ENCODE results near the gene DHX57.

DHX57 gene

DNA sequence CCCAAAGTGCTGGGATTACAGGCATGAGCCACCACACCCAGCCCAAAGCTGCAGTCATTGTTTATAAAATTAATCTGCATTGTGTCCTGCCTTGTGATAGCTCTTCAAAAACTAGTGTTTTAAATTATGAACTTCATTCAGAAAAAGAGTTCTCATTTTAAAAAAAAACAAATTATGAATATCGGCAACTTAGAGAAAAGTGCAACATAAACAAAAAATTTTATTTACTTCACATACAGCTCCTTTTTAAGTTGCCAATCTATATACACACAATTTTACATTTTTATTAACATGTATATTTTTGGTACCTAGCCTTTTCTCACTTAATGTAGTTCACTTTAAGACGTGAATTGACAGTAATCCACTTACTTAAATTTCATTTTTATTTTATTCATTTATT lies 50.8 kb downstream of the DHX57 start:
- TF ChIP-seq, protein P1, sequence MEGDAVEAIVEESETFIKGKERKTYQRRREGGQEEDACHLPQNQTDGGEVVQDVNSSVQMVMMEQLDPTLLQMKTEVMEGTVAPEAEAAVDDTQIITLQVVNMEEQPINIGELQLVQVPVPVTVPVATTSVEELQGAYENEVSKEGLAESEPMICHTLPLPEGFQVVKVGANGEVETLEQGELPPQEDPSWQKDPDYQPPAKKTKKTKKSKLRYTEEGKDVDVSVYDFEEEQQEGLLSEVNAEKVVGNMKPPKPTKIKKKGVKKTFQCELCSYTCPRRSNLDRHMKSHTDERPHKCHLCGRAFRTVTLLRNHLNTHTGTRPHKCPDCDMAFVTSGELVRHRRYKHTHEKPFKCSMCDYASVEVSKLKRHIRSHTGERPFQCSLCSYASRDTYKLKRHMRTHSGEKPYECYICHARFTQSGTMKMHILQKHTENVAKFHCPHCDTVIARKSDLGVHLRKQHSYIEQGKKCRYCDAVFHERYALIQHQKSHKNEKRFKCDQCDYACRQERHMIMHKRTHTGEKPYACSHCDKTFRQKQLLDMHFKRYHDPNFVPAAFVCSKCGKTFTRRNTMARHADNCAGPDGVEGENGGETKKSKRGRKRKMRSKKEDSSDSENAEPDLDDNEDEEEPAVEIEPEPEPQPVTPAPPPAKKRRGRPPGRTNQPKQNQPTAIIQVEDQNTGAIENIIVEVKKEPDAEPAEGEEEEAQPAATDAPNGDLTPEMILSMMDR (IDR thresholded peaks at IDR 0.05; ENCODE audit: insufficient read depth, missing control alignments), result no peak
- FAIRE-seq (no peak), DNase-seq (ENCODE audit: insufficient read length, low spot score) (no peak)

DNA sequence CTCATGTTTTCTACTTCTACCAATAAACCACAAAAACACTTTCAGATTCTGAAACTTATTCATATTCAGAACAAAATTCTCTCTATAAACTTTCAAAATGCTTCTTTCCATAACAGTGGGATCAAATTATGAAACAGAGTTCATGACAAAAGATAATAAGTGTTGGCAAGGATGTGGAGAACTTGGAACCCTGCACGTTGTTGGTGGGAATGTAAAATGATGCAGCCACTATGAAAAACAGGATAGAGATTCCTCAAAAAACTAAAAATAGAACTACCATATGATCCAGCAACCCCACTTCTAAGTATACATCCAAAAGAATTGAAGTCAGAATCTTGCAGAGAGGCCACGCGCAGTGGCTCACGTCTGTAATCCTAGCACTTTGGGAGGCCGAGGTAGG lies 52.3 kb downstream of the DHX57 start:
- DNase-seq (ENCODE audit: insufficient read length, low spot score) (no peak), FAIRE-seq (no peak)
- TF ChIP-seq, protein P1 (IDR thresholded peaks at IDR 0.05; ENCODE audit: insufficient read depth, missing control alignments), result no peak

GRCh38 chr2:38818565-38818964 lies 57.2 kb downstream of the DHX57 start:
- FAIRE-seq, result no peak
- TF ChIP-seq, protein P1 (IDR thresholded peaks at IDR 0.05; ENCODE audit: insufficient read depth, missing control alignments), result no peak
- no peak for DNase-seq (ENCODE audit: insufficient read length, low spot score)

DNA sequence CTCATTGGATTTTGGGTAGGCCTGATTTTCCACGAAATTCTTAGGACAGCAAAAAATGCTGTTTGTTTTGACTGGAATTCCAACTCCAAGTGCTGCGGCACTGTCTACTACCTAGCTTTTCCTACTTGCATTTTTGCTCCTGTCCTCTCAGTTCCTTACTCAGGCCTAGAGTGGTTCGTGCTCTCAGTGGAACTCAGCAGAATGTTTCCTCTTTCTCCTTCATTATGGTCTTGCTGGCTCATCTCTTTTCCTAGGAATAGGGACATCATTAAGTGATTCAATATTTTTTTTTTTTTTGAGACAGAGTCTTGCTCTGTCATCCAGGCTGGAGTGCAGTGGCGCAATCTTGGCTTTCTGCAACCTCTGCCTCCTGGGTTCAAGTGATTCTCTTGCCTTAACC lies 59.8 kb downstream of the DHX57 start:
- FAIRE-seq (no peak), DNase-seq (ENCODE audit: insufficient read length, low spot score) (no peak)
- TF ChIP-seq, protein P1 (IDR thresholded peaks at IDR 0.05; ENCODE audit: insufficient read depth, missing control alignments), result no peak

DNA sequence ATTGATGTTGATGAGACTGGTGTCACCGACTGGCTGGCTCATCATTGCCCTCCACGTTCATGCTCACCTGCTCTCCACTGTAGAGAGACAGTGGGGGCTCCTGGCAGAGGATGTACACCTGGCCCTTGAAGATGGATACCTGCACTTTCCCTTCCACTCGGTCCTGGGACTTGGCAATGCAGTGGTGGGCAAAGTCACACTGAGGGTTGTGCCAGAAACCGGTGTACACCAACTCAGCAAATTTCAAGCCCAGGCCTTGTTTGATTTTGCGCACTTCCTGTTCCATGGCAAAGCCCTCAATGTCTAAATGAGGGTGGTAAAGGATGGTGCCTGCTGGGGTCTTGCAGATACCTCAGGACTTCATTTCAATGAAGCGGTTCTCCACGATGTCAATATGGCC lies 65.2 kb downstream of the DHX57 start:
- TF ChIP-seq, protein P1 (IDR thresholded peaks at IDR 0.05; ENCODE audit: insufficient read depth, missing control alignments), result no peak
- DNase-seq (ENCODE audit: insufficient read length, low spot score), result no peak
- no peak for FAIRE-seq

DNA sequence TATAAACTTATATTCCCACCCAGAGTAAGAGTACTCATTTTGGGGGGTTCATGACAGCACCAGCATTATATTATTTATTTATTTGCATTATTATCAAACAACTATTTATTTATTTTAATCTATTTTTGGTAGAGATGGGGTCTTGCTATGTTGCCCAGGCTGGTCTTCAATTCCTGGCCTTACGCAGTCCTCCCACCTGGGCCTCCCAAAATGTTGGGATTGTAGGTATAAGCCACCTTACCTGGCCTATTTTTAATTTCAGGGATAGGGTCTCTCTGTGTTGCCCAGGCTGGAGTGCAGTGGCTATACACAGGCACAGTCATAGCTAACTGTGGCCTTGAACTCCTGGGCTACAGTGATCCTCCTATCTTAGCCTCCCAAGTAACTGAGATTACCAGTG lies 67.1 kb downstream of the DHX57 start:
- TF ChIP-seq, protein P1 (IDR thresholded peaks at IDR 0.05; ENCODE audit: insufficient read depth, missing control alignments), result no peak
- no peak for FAIRE-seq
- no peak for DNase-seq (ENCODE audit: insufficient read length, low spot score)

- DNase-seq (ENCODE audit: insufficient read length, low spot score) (no peak), FAIRE-seq (no peak)
- TF ChIP-seq, protein P1 (IDR thresholded peaks at IDR 0.05; ENCODE audit: insufficient read depth, missing control alignments), result no peak
Measured at GRCh38 chr2:38806733-38807059, 69.0 kb downstream of the DHX57 start.

Data from D721Med (cell line).